Activated CD4-positive, alpha-beta T cell treated with anti-CD3 and anti-CD28 coated beads, Interleukin-2, amount 50 U/mL, for 16 hours (primary cell): Measurements from ENCODE around the gene SUSD4.

Experiments
- DNase-seq: peaks from one replicate; pipeline ENCODE4 v3.0.0-alpha.2; 2020

SUSD4 gene

DNA sequence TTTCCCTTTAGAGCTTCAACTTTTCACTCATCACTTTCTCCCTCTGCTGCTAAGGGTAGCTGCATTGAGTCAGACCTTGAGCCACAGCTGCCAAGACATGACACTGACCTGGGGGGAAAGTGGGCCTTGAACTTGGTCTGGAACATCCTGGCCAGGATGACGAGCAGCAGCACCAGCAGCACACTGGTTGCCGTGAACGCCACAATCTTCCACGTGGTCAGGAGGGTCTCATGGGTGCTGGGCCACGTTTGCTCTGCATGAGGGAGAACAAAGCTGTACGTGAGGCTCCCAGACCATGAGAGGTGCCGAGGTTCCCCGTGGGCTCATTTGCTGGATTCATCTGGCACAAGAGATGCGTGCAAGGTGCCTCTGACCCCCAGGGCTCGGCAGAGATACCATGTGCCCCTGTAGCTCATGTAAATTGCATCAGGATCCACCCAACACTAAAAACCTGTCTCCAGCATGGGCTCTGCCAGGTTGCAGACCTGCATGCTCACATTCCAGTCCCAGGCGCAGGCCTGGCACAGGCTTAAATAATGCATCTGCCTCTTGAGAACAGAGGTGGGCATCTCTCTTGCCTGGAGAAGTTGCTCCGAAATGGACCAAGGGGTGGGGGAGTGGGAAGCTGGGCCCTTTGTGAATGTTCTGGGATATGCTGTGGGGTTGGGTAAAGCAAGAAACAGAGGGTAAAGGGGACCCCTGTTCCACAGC is 136.3 kb downstream of the SUSD4 start:
- DNase-seq, result no peak

DNA sequence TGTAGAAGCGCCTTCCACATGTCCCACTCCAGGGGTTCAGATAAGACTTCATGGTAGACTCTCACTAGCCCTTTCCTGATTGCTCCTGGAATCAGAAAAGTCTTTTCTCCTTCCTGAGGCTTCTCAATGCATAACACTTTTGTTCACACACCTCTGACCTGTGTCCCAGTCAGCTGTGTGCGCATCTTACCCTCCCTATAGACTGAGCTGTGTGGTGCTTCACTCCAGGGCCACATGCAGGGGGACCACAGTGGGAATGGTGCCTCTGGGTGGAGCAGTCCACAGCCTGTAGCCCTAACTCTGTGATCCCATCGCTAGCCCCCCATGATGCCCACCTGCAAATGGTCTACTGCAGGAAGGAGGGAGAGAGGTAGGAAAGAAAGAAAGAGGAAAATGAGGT is 136.9 kb downstream of the SUSD4 start:
- no peak for DNase-seq

DNA sequence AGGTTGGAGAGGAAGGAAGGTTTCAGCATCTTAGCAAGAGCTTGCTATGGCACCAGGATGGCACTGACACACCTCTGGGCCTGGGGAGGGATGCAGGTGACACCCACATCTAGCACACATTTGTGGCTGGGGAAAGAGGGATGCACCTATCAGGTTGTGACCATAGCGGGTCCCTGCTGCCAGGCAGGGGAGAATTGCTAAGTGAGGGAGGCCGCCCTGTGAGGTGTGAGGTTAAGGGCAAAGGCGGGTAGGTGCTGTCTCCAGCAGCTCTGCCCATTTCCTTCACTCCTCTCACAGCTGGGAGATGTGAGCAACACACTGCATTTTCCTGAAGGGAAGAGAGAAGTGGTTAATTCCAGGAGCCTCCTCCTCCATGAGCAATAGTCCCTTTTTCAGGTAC is 137.7 kb downstream of the SUSD4 start:
- DNase-seq, result no peak

DNA sequence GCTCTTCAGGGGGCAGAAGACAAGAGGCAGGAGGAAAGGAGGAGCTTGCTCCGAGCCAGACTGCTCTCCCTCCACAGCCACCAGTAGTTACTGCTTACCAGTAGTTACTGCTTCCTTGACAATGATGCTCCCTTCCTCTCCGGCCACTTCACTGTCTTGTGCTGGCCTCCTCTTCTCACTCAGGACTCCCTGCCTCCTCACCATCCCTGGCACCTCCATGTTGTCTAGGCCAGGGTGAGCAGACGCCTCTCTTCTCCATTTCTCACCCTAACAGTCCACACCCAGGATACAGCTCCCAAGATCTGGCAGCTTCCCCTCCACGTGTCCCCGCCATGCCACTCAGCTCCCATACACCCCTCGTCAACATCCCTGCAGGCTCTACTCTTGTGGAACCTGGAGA is 138.5 kb downstream of the SUSD4 start:
- DNase-seq, result no peak

DNA sequence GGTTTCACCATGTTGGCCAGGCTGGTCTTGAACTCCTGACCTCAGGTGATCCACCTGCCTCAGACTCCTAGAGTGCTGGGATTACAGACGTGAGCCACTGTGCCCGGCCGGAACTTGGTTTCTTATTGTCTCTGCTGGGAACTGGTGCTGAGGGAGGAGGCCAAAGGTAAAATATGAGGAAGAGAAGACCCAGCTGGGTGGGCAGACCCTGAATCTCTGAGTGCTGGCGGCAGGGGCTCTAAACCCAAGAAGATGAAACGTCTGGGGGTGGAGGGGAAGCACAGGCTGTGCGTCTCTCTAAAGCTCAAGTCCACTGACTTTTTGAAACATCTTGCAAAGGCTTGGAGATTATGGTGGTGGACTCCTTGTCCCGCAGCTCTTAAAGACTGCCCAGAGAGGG is 138.9 kb downstream of the SUSD4 start:
- DNase-seq, result no peak

DNA sequence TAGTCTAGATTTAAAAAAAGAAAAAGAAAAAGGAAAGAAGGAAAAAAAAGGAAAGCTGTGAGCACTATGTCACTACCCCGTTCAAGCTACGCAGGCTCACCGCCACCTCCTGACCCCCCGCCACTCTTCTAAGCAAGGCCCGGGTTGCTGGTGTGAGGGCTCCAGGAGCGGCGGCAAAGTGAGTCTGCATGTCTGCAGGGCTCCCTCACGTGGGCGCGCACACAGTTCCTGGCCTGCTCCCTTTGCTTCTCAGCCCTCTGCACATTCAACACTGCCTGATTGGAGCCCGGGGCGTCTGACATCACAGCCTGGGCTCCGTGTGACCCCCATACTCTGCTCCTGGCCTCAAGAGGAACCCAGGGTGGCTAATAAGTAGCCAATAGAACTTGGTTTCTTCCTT is 139.5 kb downstream of the SUSD4 start:
- DNase-seq, result no peak

DNA sequence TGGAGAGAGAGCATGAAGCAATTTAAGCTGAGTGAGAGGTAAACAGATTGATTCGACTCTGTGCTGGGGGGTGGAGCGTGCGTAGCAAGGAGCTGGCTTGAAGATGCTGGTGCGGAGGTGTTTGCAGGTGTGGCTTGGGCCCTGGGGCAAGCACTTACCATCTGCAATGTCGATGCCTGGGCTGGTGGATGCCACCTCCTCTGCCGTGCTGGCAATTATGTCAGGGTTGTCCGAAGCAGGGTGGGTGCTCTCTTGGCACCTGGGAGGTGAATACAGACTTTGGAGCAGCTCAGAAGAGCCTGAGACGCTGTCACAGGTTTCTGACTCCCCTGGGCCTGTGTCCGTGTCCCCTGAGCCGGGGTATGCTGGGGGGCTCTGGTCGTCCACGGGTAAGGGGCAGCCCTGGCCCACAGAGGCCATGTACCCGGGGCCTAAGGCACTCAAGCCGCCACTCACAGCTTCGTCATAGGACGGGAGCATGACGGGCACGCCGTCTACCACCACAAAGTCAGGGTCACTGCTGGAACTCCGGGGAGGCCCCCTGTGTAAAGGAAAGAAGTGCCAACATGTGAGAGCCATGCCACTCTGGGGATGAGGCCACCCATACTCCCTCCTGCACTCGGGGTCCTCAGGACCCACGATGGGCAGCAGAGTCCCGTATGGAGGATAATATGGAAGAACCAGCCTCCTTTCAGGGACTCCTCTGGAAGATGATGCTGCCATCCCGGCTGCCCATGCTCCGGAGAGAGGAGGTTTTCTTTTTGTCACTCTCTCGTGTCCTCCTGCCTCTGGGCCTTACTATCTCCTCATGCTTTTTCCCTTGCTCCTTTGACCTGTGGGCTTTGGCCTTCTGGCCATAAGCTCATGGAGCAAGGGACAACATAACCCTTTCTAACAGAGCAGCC is 140.6 kb downstream of the SUSD4 start:
- DNase-seq, result no peak

DNA sequence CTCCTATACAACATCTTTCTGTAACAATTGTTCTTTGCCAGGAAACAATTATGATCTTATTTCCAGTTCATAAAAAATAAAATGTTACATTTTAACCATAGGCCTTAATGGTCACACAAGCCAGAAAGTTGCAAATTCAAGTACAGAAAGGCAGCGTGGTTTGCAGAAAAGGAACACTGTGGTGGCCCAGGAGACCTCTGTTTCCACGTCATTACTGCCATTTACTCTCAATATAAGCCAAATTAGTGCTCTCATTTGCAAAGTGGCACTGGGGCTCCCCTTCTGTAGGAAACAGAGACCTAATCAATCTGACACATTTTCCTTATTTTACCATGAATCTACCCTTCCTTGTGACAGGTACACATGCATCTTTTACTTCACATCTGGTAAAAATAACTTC is 141.6 kb downstream of the SUSD4 start:
- DNase-seq, result no peak

DNA sequence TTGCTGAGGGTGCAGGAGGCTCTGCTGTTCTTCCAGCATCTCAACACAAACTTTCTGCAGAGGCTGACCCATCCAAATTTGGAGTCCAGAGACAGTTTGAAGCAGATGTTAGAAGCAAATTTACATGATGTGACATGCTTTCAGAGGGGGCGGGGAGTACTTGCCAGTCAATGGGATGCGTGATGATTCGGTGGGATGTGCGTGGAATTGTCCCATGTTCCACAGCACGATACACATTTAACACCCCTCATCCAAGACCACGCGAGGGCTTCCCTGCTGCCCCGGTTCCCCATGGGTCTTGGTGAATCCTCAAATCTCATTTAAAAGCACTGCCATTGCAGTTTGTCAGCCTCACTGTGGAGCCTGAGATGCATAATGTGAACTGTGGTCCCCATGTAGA is 142.3 kb downstream of the SUSD4 start:
- DNase-seq, result no peak

DNA sequence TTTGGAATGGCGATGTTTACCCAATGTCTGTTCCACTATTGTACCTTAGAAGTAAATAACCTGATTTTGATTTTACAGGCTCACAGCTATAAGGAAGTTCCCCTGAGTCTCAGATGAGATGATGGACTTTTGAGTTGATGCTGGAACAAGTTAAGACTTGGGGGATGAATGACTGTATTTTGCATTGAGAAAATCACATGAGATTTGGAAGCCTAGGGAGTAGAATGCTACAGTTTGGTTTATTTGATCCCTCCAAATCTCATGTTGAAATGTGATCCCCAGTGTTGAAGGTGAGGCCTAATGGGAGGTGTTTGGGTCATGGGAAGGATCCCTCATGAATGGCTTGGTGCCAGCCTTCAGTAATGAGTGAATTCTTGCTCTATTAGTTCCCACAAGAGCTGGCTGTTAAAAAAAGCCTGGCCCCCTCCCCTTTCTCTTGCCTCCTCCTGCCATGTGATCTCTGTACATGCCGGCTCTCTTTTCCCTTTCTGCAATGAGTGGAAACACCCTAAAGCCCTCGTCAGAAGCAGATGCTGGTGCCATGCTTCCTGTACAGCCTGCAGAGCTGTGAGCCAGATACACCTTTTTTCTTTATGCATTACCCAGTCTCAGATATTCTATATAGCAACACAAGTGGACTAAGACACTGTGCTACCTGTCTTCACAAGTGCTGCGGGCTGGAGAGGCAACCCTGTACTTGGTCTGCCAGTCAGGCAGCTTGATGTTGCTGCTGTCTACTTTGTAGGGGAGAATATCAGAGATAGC is 143.9 kb downstream of the SUSD4 start:
- DNase-seq, result no peak

DNA sequence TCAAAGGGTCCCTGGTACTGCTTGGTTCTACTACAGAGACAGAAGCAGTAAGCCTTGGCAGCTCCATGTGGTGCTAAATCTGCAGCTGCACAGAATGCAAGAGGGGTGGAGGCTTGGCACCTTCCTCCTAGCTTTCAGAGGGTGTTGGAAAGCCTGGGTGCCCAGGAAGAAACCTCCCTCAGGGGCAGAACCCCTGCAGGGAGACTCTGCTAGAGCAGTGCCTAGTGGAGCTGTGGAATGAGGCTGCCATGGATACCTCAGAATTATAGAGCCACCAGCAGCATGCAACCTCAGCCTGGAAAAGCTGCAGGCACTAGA is 144.7 kb downstream of the SUSD4 start:
- DNase-seq, result no peak

DNA sequence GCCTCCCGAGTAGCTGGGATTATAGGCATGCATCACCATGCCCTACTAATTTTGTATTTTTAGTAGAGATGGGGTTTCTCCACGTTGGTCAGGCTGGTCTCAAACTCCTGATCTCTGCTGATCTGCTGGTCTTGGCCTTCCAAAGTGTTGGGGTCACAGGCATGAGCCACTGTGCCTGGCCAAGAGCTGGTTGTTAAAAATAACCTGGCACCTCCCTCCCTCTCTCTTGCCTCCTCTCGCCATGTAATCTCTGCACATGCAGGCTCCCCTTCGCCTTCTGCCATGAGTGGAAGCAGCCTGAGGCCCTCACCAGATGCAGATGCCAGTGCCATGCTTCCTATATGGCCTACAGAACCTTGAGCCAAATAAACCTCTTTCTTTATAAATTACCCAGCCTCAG is 146.2 kb downstream of the SUSD4 start:
- no peak for DNase-seq

DNA sequence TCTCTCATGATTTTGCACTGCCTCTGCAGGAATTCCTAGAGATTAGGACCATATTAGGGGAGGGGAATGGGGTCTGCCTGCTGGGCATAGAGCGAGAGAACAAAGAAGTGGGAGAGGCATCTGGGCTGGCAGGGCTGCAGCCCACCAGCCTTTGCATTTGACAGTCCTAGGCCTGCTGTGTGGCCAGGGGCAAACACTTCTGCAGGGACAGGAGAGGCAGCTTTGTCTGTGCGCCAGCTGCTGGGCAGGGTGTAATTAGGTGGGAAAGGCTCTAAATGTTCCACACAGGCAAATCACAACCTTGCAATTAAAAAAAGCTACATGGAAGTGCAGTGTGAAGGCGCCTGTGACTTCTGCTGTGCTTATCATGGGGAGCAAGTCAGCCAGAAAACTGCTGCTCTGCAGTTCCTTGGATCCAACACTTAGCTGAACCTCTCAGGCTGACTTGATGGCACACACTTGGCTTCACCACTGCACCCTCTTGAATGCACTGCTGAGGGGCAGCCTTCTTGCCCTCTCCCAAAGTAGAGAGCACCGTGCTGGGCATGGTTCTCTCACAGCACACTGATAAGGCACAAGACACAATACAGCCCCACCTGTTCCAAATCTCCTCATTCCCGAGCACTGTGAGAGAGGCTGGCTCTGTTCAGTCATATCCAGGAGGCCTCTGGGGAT is 147.3 kb downstream of the SUSD4 start:
- DNase-seq, result no peak

DNA sequence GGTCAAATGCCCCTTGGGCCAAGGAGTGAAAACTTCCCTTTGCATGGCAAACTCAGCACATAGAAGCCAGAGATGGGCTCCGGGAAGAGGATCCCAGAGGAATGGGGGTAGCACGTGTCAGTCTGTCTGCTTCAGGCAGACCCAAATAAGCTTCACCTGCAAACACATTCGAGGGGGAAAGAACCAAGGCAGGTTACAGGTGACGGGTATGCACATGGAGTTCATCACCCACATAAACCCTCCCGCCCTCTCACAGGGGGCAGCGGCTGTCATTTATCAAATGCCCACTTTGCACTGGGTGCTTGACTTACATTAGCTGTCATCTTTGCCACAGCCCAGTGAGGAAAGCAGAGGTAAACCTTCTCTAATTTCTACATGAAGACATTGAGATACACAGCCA is 147.9 kb downstream of the SUSD4 start:
- no peak for DNase-seq

DNA sequence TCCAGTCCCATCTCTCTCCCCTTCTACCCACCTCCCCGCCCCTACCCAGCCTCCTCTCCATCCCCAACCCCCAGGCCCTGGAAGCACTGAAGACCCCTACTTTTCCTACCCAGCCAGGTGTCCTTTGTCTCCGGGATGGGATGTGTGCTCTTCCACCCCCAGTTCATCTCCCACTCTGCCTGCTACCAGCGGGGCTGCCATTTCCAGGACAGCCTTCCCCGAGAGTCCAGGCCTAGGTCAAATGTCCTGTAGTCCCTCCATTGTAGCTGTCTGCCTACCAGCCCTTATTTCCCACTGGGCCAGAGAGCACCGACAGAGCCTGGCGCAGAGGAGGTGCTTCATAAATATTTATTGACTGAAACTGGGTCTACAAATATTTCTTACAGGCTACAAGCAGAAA is 148.9 kb downstream of the SUSD4 start:
- DNase-seq, result no peak

DNA sequence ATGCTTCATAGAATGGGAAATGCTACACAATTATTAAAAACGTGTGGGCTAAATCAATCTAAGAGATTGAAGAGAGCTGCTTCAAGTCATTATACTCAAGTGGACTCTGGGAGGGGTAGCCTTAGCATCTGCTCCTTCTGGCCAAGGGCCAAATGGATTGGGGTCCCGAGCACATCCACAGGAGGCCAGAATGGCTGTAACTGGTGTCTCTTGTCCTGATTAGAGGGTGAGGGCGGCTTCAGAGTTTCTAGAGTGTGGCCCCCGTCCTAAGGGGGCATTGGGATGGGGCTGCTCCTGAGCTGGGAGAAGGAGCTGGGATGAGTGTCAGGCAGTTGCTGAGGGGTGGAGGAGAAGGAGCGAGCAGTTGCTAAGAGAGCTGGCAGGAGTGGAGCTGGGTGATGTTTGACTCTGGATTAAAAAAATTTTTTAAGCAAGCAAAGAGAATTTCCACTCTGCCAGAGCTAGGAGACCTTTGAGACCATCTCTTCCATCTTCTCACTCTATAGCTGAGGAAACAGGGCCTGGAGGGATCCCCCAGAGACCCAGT is 149.6 kb downstream of the SUSD4 start:
- DNase-seq, result no peak

DNA sequence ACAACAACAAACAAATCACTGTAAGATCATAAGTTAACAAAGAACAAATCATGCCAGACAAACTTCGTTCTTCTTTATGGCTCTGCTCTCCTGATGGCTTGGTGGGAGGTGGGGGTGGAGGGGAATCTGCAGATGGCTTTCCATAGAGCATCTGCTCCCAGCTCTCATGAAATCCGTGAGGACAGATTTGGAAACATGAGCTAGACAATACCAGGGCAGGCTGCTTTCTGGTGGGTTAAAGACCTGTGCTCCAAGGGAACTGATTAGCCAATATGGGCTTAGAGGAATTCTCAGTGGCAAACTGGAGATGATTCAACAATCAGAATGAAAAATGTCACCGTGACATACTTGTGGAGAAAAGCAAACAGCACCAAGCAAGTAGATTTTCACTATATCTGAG is 151.5 kb downstream of the SUSD4 start:
- DNase-seq, result no peak

DNA sequence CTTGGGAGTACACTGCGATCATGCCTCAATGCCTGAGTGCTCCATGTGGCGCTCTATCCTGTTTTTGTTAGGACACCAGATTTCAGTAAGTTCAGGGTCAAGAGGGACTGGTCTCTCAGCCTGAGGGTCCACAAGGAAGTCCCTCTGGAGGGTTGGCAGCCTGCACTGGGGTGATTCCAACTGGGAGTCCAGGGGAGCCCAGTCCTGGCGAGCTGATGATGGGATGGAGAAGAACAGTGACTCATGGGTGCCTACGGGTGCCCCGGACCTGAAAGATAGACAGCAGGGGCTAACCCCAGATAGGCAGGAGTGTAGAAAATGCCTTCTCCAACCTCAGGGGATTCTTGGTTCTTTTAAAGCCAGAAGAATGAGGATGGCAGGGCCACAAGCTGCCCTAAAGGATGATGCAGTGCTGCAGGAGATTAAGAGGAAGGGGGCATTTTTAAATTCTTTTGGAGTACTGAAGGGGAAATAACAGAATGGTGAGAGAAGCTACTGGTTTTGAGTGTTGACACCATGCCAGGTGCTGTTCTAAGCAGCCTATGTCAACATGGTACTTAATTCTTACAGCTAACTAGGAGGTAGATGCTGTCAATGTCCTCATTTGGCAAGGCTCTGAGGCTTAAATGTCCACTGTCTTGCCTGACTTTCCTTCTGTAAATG is 152.5 kb downstream of the SUSD4 start:
- DNase-seq, result no peak

DNA sequence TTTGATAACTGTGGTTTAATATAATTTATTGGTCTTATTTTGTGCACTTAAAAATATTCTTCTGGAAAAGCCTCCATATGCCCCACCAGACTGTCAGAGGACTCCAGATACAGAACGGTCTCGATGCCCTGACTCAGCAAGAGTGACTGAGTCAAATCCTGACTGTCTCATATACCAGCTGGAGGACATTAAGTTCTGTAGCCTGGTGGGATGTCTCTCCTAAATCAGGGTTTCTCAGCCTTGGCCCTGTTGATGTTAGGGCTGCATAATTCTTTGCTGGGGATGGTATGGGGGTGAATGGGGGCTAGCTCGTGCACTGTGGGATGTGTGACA is 153.2 kb downstream of the SUSD4 start:
- no peak for DNase-seq

DNA sequence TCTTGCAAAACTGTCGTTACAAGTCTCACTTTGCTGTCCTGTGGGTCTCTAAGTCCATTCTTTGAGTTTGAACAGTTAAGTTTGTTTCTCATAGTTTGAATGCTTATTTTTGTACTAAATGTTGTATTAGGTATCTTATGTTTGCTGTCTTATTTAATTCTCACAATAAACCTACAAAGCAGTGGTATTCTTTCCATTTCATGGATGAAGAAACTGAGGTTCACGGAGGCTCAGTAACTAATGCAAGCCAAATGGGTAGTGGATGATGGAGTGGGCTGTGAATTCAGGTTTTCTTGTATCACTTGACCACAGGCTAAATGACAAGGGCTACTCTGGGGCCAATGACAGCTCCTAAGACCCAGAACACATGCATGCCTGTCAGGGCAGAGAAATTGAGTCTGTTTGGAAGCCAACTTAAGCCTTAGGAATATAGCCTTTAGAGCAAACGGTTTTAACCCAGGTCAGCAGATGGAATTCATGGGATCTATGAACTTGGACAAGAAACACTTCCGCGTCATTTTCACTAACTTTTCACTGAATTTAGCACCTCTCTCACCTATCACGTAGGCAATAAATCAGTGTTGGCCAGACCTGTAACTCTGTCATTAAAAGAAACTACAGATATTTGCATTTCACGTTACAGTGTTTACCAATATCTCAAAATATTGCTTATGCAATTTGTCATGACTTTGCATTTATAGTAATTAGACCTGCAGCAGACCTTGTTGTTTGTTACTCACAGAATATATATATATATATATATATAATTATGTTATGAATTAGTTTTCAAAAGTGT is 153.8 kb downstream of the SUSD4 start:
- no peak for DNase-seq

DNA sequence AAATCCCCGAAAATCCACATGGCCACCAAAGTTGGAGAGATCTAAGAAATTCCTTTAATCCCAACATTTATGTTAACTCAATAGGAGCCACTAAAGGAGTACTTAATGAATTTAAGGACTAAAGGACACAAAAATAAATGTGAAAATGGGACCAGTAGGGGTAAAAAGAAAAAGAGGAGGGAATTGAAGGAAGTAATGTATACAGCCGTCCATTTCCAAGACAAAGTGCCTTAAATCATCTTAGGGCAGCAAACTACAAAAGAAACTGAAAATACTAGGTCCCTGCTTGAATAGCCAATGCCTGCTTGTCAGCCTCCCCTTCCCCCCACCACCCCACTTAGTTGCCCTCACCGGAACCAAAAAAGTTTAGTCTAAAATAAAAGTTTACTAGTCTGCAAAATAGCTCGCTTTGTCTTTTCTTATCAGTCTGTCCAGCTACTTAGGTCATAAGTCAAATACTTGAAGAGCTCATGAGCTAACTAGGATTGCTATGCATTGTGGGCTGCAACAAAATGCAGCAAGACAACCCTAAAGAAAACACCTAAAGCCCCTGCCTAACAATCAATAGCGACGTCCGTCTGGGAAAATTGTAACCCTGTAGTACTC is 154.6 kb downstream of the SUSD4 start:
- DNase-seq, result no peak
